ENCODE results near the gene GOLT1B. TPM values are rescaled to one million over a fixed set of nuclear protein-coding genes. Genes with fewer than 3 reads are reported as not detected.
A peak's percentile ranks its signal among the peaks of the same experiment; 100 is the strongest.

Gene GOLT1B
- total RNA-seq, 1 experiment from 2014 or later: 19.0 TPM

- H3K9me2 ChIP-seq (replicated peaks; ENCODE audit: low read length): no peaks in the 10 kb centered on the region
- peaks cover 68% of the 10 kb centered on the region for H3K79me2 ChIP-seq (ENCODE audit: low read length)
- ChIA-PET CTCF (interaction anchor here (0.6 kb wide), 1 partner anchor 153 kb away, joined by 3 read pairs; no protein-coding TSS in a partner anchor), POLR2A (ENCODE audit: unreplicated experiment) (no interaction called here)
- peaks cover 19% of the 10 kb centered on the region for H3K4me1 ChIP-seq (ENCODE audit: insufficient read depth, low read length)
- peak overlapping the region; percentile 81 for H2AFZ ChIP-seq (ENCODE audit: low read length)
- intact Hi-C loops (cut with micrococcal nuclease): no loop called here
- peaks cover 4% of the 10 kb centered on the region; the same call in 1 of the 2 replicates for H3K36me3 ChIP-seq (ENCODE audit: low read depth, low read length)
- peaks cover 26% of the 10 kb centered on the region for H4K20me1 ChIP-seq (ENCODE audit: low read length)
- H3K4me3 ChIP-seq (ENCODE audit: low read length): peak overlapping the region; percentile 95
- peak; percentile 37 for ATAC-seq
- H3K4me2 ChIP-seq (ENCODE audit: low read length): peak overlapping the region; percentile 97
- H3K9ac ChIP-seq (ENCODE audit: low read length): peak overlapping the region; percentile 97
- peak; percentile 5 for DNase-seq
- H3F3A ChIP-seq (ENCODE audit: low read length, unreplicated experiment): no peaks in the 10 kb centered on the region
- BruUV-seq (replicated peaks): no TSS peak
- TF ChIP-seq, protein P1, sequence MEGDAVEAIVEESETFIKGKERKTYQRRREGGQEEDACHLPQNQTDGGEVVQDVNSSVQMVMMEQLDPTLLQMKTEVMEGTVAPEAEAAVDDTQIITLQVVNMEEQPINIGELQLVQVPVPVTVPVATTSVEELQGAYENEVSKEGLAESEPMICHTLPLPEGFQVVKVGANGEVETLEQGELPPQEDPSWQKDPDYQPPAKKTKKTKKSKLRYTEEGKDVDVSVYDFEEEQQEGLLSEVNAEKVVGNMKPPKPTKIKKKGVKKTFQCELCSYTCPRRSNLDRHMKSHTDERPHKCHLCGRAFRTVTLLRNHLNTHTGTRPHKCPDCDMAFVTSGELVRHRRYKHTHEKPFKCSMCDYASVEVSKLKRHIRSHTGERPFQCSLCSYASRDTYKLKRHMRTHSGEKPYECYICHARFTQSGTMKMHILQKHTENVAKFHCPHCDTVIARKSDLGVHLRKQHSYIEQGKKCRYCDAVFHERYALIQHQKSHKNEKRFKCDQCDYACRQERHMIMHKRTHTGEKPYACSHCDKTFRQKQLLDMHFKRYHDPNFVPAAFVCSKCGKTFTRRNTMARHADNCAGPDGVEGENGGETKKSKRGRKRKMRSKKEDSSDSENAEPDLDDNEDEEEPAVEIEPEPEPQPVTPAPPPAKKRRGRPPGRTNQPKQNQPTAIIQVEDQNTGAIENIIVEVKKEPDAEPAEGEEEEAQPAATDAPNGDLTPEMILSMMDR (conservative IDR thresholded peaks at IDR 0.05; ENCODE audit: low read depth, low read length): no peak
- TF ChIP-seq EZH2phosphoT487 (IDR thresholded peaks at IDR 0.05; ENCODE audit: borderline replicate concordance, low read length): no peak
- H3K9me3 ChIP-seq (ENCODE audit: low read length): no peaks in the 10 kb centered on the region
- peak overlapping the region; percentile 37; the same call in 1 of the 2 replicates for H3K27ac ChIP-seq (ENCODE audit: low read length)
- H3K27me3 ChIP-seq (ENCODE audit: low read length): no peaks in the 10 kb centered on the region
Observed at GRCh38 chr12:21502164-21502496, 541 bp downstream of the GOLT1B start.

DNA sequence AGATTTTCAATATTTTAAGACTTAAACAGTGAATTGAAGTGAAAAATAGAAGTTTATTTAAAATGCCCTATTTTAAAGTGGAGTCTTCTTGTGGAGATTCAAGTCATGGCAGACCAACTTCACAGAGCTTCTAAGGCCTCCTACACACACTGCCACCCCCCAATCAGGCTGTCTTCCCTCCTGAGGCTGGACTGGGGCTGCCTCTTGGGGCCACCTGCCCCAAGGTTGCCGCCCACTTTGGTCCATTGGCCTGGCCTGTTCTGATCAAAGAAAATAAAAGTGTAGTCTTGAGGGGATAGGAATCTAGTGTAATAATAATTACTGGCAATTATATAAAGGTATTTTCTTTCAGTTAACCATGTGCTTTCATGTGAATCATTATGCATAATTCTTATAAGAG is 1.3 kb downstream of the GOLT1B start:
- DNase-seq (no peak), ATAC-seq (no peak)
- H3K36me3 ChIP-seq (ENCODE audit: low read depth, low read length): peaks cover 4% of the 10 kb centered on the region; the same call in 1 of the 2 replicates
- peak overlapping the region; percentile 95 for H3K4me3 ChIP-seq (ENCODE audit: low read length)
- intact Hi-C loops (cut with micrococcal nuclease): no loop called here
- no peak overlapping the region for H3K27ac ChIP-seq (ENCODE audit: low read length)
- TF ChIP-seq, protein P1 (conservative IDR thresholded peaks at IDR 0.05; ENCODE audit: low read depth, low read length): no peak
- TF ChIP-seq EZH2 (IDR thresholded peaks at IDR 0.05; ENCODE audit: low read length, unreplicated experiment) (no peak), EZH2phosphoT487 (IDR thresholded peaks at IDR 0.05; ENCODE audit: borderline replicate concordance, low read length) (no peak)
- TSS peak; percentile 35 for BruUV-seq (replicated peaks)
- H3K9ac ChIP-seq (ENCODE audit: low read length): peak overlapping the region; percentile 97
- H3K79me2 ChIP-seq (ENCODE audit: low read length): peaks cover 74% of the 10 kb centered on the region
- H2AFZ ChIP-seq (ENCODE audit: low read length): no peak overlapping the region
- POLR2A ChIA-PET (ENCODE audit: unreplicated experiment): no interaction called here
- no peaks in the 10 kb centered on the region for H3K9me2 ChIP-seq (replicated peaks; ENCODE audit: low read length)
- H3K9me3 ChIP-seq (ENCODE audit: low read length): no peaks in the 10 kb centered on the region
- H3K4me2 ChIP-seq (ENCODE audit: low read length): peak overlapping the region; percentile 97
- H4K20me1 ChIP-seq (ENCODE audit: low read length): peaks cover 26% of the 10 kb centered on the region
- CTCF ChIA-PET: no interaction called here
- H3K4me1 ChIP-seq (ENCODE audit: insufficient read depth, low read length): peaks cover 19% of the 10 kb centered on the region
- H3K27me3 ChIP-seq (ENCODE audit: low read length): no peaks in the 10 kb centered on the region
- no peaks in the 10 kb centered on the region for H3F3A ChIP-seq (ENCODE audit: low read length, unreplicated experiment)

GRCh38 chr12:21505888-21506287 is 4.3 kb downstream of the GOLT1B start:
- Histone ChIP-seq H3K4me3 (ENCODE audit: low read length) (no peak overlapping the region), H3K36me3 (ENCODE audit: low read depth, low read length) (peaks cover 7% of the 10 kb centered on the region; the same call in 1 of the 2 replicates), H3K27ac (ENCODE audit: low read length) (no peak overlapping the region), H3F3A (ENCODE audit: low read length, unreplicated experiment) (no peaks in the 10 kb centered on the region), H3K9me3 (ENCODE audit: low read length) (no peaks in the 10 kb centered on the region), H3K9me2 (replicated peaks; ENCODE audit: low read length) (no peaks in the 10 kb centered on the region), H3K27me3 (ENCODE audit: low read length) (no peaks in the 10 kb centered on the region), H3K9ac (ENCODE audit: low read length) (no peak overlapping the region), H2AFZ (ENCODE audit: low read length) (no peak overlapping the region), H3K4me2 (ENCODE audit: low read length) (no peak overlapping the region), H3K79me2 (ENCODE audit: low read length) (peaks cover 64% of the 10 kb centered on the region), H4K20me1 (ENCODE audit: low read length) (peaks cover 26% of the 10 kb centered on the region), H3K4me1 (ENCODE audit: insufficient read depth, low read length) (peaks cover 12% of the 10 kb centered on the region)
- TF ChIP-seq, protein P1 (conservative IDR thresholded peaks at IDR 0.05; ENCODE audit: low read depth, low read length): no peak
- TF ChIP-seq EZH2 (IDR thresholded peaks at IDR 0.05; ENCODE audit: low read length, unreplicated experiment): no peak
- no peak for TF ChIP-seq EZH2phosphoT487 (IDR thresholded peaks at IDR 0.05; ENCODE audit: borderline replicate concordance, low read length)
- ChIA-PET CTCF (no interaction called here), POLR2A (ENCODE audit: unreplicated experiment) (no interaction called here)
- no peak for ATAC-seq
- BruUV-seq (replicated peaks): no TSS peak
- DNase-seq: no peak
- intact Hi-C loops (cut with micrococcal nuclease): no loop called here

Measured in PC-3 (cell line).